ENCODE measurements around the gene SIPA1L3.
A peak's percentile ranks its signal among the peaks of the same experiment; 100 is the strongest.
"Not testable (repeated sequence)": the region's sequence is repeated elsewhere in the genome, so short reads cannot be mapped to it uniquely, and the experiment has no call there.

Gene SIPA1L3

GRCh38 chr19:38216785-38217641, 310.0 kb downstream of the SIPA1L3 start:
- DNase-seq = peak; percentile 99

GRCh38 chr19:38218204-38218603, 311.2 kb downstream of the SIPA1L3 start:
- no peak for DNase-seq

GRCh38 chr19:38219221-38219620, 312.2 kb downstream of the SIPA1L3 start:
- no peak for DNase-seq

- no peak for DNase-seq
These were observed 314.4 kb downstream of the SIPA1L3 start for GRCh38 chr19:38221421-38221820.

GRCh38 chr19:38221919-38222830, 315.2 kb downstream of the SIPA1L3 start:
- no peak for DNase-seq

- no peak for DNase-seq
These were observed 316.1 kb downstream of the SIPA1L3 start for GRCh38 chr19:38223119-38223523.

- DNase-seq = no peak
These were observed 316.6 kb downstream of the SIPA1L3 start for GRCh38 chr19:38223617-38224013.

- DNase-seq = peak; percentile 99
These were observed 317.2 kb downstream of the SIPA1L3 start, which contains the start of gene DPF1 for GRCh38 chr19:38224014-38224862. Gene DPF1, minus strand, starts transcription at chr19:38224222. Its CDS starts 80 bp downstream, at chr19:38224142.

- not testable (repeated sequence) for DNase-seq
These were observed 317.8 kb downstream of the SIPA1L3 start for GRCh38 chr19:38224863-38225218.

- peak; percentile 62 for DNase-seq
These were observed 320.4 kb downstream of the SIPA1L3 start for GRCh38 chr19:38227287-38228004.

GRCh38 chr19:38228005-38228377, 321.0 kb downstream of the SIPA1L3 start:
- DNase-seq = peak; percentile 93

GRCh38 chr19:38228491-38229439, 321.8 kb downstream of the SIPA1L3 start:
- peak; percentile 93 for DNase-seq

GRCh38 chr19:38229585-38230073, 322.6 kb downstream of the SIPA1L3 start:
- peak; percentile 100 for DNase-seq

GRCh38 chr19:38230506-38231133, 323.6 kb downstream of the SIPA1L3 start:
- not testable (repeated sequence) for DNase-seq

GRCh38 chr19:38231918-38232317, 324.9 kb downstream of the SIPA1L3 start:
- DNase-seq = no peak

- DNase-seq = peak; percentile 86
These were observed 326.8 kb downstream of the SIPA1L3 start for GRCh38 chr19:38233740-38234251.

- no peak for DNase-seq
These were observed 327.6 kb downstream of the SIPA1L3 start for GRCh38 chr19:38234615-38235014.

GRCh38 chr19:38239816-38240215, 332.8 kb downstream of the SIPA1L3 start:
- no peak for DNase-seq

- no peak for DNase-seq
These were observed 336.3 kb downstream of the SIPA1L3 start for GRCh38 chr19:38243279-38243673.

All from NCI-H2227 treated with DMSO at 0.1 percent for 48 hours (cell line).